Kidney glomerular epithelial cell (primary cell): ENCODE data around the gene NTN4.
"Not testable (repeated sequence)": the region's sequence is repeated elsewhere in the genome, so short reads cannot be mapped to it uniquely, and the experiment has no call there.

ENCODE experiments used
- DNase-seq: peaks from one replicate; lab custom pipeline; 2025; lab: John Stamatoyannopoulos, UW

Gene NTN4

DNA sequence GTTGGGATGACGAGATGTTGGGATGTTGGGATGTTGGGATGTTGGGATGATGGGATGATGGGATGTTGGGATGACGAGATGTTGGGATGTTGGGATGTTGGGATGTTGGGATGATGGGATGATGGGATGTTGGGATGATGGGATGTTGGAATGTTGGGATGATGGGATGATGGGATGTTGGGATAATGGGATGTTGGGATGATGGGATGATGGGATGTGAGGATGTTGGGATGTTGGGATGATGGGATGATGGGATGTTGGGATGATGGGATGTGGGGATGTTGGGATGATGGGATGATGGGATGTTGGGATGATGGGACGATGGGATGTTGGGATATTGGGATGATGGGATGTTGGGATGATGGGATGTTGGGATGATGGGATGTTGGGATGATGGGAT, 135.9 kb downstream of the NTN4 start:
- not testable (repeated sequence) for DNase-seq

GRCh38 chr12:95653771-95654546, 136.6 kb downstream of the NTN4 start:
- DNase-seq, result no peak

- no peak for DNase-seq
Measured at GRCh38 chr12:95651681-95652080, 138.9 kb downstream of the NTN4 start.

GRCh38 chr12:95648990-95649791, 141.4 kb downstream of the NTN4 start:
- peak; percentile 66 for DNase-seq

GRCh38 chr12:95646781-95647190, 143.8 kb downstream of the NTN4 start:
- peak; percentile 70 for DNase-seq

DNA sequence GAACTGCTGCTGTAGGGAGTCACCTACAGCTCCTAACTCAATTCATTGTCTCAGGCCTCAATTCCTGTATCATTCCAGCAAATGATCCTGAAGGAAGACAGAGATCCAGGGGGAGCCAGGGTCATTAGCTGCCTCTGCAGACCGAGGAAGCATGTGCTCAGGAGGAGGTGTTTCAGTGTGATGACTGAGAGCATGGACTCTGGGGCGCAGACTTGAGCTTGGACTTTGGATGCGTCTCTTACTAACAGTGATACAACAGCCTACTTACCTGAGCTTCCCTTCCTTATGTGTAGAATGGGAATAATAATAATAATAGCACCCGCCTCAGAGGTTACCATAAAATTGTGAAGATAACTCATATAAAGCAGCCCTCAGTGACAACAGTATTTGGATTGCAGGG, 147.3 kb downstream of the NTN4 start:
- DNase-seq, result no peak

DNA sequence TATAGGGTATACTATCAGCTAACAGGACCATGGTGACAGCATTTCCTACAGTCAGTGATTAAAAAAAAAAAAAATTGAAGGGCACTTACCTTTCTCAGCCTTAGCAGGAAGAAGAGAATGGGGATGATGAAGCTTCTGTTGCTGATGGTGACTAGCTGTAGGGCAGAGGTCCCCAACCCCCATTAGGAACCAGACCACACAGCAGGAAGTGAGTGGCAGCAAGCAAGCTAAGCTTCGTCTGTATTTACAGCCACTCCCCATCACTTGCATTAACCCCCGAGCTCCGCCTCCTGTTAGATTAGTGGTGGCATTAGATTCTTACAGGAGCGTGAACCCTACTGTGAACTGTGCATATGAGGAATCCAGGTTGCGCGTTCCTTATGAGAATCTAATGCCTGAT, 148.0 kb downstream of the NTN4 start:
- no peak for DNase-seq

GRCh38 chr12:95641299-95641952, 149.1 kb downstream of the NTN4 start:
- DNase-seq, result no peak

GRCh38 chr12:95640516-95640915, 150.0 kb downstream of the NTN4 start:
- DNase-seq, result no peak

- DNase-seq, result no peak
Measured at GRCh38 chr12:95637471-95638155, 153.0 kb downstream of the NTN4 start.

DNA sequence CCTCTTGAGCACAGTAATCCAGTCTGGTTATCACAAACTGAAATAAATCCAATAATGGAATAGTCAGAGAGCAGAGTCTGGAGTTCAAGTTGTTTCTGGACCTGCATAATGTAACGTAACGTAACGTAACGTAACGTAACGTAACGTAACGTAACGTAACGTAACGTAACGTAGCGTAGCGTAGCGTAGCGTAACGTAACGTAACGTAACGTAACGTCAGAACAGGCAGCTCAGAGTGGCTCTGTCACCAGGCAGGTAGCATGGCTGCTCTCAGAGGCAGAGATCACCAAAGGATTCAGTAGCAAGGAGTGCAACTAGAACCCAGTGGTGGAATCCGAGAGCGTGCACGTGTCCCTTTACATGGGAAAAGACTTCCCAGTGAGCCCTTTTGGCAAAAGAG, 153.6 kb downstream of the NTN4 start:
- DNase-seq, result no peak

DNA sequence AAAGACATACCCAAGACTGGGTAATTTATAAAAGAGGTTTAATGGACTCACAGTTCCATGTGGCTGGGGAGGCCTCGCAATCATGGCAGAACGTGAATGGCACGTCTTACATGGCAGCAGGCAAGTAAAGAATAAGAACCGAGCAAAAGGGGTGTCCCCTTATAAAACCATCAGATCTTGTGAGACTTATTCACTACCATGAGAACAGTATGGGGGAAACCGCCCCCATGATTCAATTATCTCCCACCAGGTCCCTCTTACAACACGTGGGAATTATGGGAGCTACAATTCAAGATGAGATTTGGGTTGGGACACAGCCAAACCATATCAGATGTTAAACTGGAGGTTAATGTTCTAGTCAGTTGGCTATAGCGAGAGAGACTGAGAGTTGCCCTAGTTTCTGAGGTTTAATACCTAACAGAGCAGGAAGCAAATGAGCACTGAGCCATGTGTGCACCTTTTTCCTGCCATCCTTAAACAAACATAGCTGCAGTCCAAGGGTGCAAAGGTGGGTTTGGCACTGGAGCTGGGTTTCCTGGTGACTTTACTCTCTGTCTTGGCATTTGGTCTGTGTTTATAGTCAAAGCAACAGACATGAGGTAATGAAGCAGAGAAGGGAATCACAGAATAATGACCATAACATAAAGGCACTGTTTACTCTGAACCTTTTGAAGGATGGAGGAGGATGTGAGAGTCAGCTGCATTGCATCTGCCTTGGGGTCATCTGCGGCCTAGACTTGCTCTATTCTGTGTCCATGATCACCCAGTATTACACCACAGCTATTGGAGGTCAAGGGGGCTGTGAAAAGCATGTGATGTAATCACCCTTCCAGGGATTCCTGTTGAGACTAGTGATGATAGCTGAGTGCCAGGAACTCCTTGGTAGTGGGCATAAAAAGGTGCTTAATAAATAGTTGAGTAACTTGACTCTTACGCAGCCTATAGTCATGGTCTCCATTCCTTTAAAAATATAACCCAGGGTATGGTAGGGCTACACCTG, 155.6 kb downstream of the NTN4 start:
- peak; percentile 100 for DNase-seq

GRCh38 chr12:95633732-95634465, 156.7 kb downstream of the NTN4 start:
- no peak for DNase-seq

GRCh38 chr12:95633049-95633731, 157.4 kb downstream of the NTN4 start:
- DNase-seq, result peak; percentile 61

- DNase-seq, result no peak
Measured at GRCh38 chr12:95630496-95630895, 160.1 kb downstream of the NTN4 start.

GRCh38 chr12:95629392-95629791, 161.2 kb downstream of the NTN4 start:
- no peak for DNase-seq

GRCh38 chr12:95626854-95627253, 163.7 kb downstream of the NTN4 start:
- DNase-seq, result no peak

GRCh38 chr12:95625012-95625411, 165.6 kb downstream of the NTN4 start:
- no peak for DNase-seq

GRCh38 chr12:95624589-95624988, 166.0 kb downstream of the NTN4 start:
- peak; percentile 85 for DNase-seq
